ENCODE data around the gene CD7.

The CD7 gene

GRCh38 chr17:82348866-82349265 is 31.5 kb upstream of the CD7 start:
- no peak for TF ChIP-seq SIN3A (IDR thresholded peaks at IDR 0.05; ENCODE audit: borderline replicate concordance, insufficient read depth, low read length)
- no peak for TF ChIP-seq POLR2AphosphoS5 (IDR thresholded peaks at IDR 0.05; ENCODE audit: low read depth, low read length)
- no peak for TF ChIP-seq FOXP2 (optimal IDR thresholded peaks at IDR 0.05; ENCODE audit: borderline replicate concordance, extremely low read depth, extremely low read length, insufficient read depth)
- no peak for TF ChIP-seq TAF1 (IDR thresholded peaks at IDR 0.05; ENCODE audit: borderline replicate concordance, insufficient read depth, low read length)
- no peak for TF ChIP-seq REST (IDR thresholded peaks at IDR 0.05; ENCODE audit: insufficient read depth in 1 of 2, low read depth in 2 of 2, low read length in 2 of 2)

DNA sequence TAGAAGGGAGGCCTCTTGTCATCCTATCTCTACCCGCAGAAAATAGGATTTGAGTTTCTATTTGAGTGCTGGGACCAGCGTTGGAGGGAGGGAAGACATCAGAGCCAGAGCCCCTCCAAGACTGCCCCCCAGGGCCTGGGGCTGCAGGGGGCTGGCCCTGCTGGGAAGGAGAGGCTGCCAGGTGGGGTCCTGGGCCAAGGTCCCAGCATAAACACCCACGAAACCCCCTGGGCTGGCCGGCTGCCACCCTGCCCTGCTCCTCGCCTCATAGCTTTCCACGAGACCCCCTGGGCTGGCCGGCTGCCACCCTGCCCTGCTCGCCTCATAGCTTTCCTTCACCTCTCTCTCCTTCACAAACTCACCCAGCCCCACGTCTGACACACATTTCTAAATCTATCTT is 31.0 kb upstream of the CD7 start:
- no peak for TF ChIP-seq REST (IDR thresholded peaks at IDR 0.05; ENCODE audit: insufficient read depth in 1 of 2, low read depth in 2 of 2, low read length in 2 of 2)
- no peak for TF ChIP-seq POLR2AphosphoS5 (IDR thresholded peaks at IDR 0.05; ENCODE audit: low read depth, low read length)
- no peak for TF ChIP-seq TAF1 (IDR thresholded peaks at IDR 0.05; ENCODE audit: borderline replicate concordance, insufficient read depth, low read length)
- no peak for TF ChIP-seq FOXP2 (optimal IDR thresholded peaks at IDR 0.05; ENCODE audit: borderline replicate concordance, extremely low read depth, extremely low read length, insufficient read depth)
- TF ChIP-seq SIN3A (IDR thresholded peaks at IDR 0.05; ENCODE audit: borderline replicate concordance, insufficient read depth, low read length), result no peak

DNA sequence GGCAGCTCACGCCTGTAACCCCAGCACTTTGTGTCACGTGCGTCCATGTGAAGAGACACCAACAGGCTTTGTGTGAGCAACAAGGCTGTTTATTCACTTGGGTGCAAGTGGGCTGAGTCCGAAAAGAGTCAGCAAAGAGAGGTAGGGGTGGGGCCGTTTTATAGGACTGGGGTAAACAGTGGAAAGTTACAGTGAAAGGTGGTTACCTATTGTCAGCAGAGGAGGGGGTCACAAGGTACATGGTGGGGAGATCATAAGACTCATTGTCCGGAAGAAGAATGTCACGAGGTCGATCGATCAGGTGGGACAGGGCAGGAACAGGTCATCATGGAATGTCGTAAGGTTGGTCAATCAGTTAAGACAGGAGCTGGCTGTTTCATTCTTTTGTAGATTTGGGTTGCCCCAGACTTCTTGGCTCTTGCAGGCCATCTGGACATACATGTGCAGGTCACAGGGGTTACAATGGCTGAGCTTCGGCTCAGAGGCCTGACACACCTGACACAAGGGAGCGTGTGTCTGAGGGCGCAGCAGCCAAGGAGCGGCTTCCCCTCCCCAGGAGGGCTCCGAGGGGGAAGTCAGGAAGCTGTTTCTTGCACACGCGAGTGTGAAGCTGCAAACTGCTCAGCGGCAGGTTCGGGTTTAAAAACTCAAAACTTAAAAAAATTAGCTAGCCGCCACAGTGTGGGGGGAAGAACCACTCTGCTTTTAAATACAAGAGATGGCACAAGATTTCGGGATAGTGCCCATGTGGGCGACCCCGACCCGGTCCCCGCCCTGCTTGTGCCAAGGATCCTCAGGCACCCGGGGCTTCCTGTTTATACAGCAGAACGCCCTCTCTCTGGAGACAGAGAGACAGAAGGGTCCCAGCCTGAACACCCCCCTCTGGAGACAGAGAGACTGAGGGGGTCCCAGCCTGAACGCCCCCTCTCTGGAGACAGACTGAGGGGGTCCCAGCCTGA is 29.2 kb upstream of the CD7 start:
- TF ChIP-seq TAF1 (IDR thresholded peaks at IDR 0.05; ENCODE audit: borderline replicate concordance, insufficient read depth, low read length) (no peak), POLR2AphosphoS5 (IDR thresholded peaks at IDR 0.05; ENCODE audit: low read depth, low read length) (no peak), REST (IDR thresholded peaks at IDR 0.05; ENCODE audit: insufficient read depth in 1 of 2, low read depth in 2 of 2, low read length in 2 of 2) (no peak), SIN3A (IDR thresholded peaks at IDR 0.05; ENCODE audit: borderline replicate concordance, insufficient read depth, low read length) (no peak), FOXP2 (optimal IDR thresholded peaks at IDR 0.05; ENCODE audit: borderline replicate concordance, extremely low read depth, extremely low read length, insufficient read depth) (no peak)

DNA sequence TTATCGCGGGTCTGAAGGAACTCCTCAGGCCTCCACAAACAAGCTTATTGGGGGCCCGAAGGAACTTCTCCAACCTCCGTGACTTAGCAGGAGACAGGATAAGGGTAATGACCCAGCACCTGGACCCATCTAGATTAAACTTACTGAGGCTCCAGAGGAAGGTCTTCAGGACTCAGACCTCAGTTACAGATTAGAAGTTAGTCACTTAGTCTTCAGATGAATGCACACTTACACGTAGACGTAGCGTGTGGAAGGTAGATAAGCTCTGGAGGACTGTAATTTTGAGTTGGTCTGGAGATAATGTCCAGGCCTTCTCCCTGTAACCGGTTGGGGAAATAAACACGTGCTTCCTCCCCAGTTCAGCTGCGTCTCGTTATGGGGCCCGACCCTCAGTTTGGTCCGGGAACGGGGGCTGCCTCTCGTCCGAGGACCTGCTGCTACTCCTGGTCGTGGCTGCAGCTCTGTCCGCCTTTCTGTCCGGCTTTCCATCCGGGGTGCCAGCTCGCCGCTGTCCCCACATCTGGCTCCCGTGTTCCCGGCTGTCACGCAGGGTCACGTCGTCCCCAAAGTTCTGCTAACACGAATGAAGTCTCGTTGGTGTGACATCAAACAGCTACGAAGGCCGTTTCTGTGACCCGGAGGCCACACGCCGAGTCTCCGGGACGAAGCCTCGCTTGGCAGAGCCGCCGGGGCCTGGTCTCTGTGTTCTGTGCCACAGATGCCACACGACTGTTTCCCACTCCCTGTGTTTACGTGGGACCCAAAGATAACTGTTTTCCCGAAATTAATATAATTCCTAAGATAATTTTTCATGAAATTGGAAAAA is 28.0 kb upstream of the CD7 start:
- TF ChIP-seq SIN3A (IDR thresholded peaks at IDR 0.05; ENCODE audit: borderline replicate concordance, insufficient read depth, low read length) (no peak), REST (IDR thresholded peaks at IDR 0.05; ENCODE audit: insufficient read depth in 1 of 2, low read depth in 2 of 2, low read length in 2 of 2) (no peak), FOXP2 (optimal IDR thresholded peaks at IDR 0.05; ENCODE audit: borderline replicate concordance, extremely low read depth, extremely low read length, insufficient read depth) (no peak), POLR2AphosphoS5 (IDR thresholded peaks at IDR 0.05; ENCODE audit: low read depth, low read length) (no peak), TAF1 (IDR thresholded peaks at IDR 0.05; ENCODE audit: borderline replicate concordance, insufficient read depth, low read length) (no peak)

Data from PFSK-1 (cell line).